K562 (cell line): ENCODE results near the gene SON. TPM values are rescaled to one million over a fixed set of nuclear protein-coding genes. Genes with fewer than 3 reads are reported as not detected.

Experiments
- ATAC-seq: fragments of 200-7000 bp; cut with Tn5 transposase; 3 replicates; pipeline ENCODE4 v1.9.1; 2020; ENCODE audit warnings: moderate library complexity
- BruUV-seq: library from RNA; stranded (reverse); fragments of 400-500 nt; replicated peaks from 2 replicates; lab custom pipeline; 2021; lab: Mats Ljungman, UMichigan
- CTCF ChIA-PET: fragments of 300-600 bp; formaldehyde crosslinking; extraction: SDS; loops from one replicate; lab custom pipeline; 2021; ENCODE audit warnings: low intra/inter-chr PET ratio; lab: Yijun Ruan, JAX
- POLR2A ChIA-PET: fragments of 300-600, 350-650 bp; sonication (Branson Sonifier 250); formaldehyde crosslinking; extraction: SDS; loops from one replicate; lab custom pipeline; 2021; ENCODE audit warnings: antibody characterized with exemption, inconsistent platforms; lab: Yijun Ruan, JAX
- DNase-seq, 4 experiments: peaks; one replicate each; pipeline versions ENCODE4 v3.0.0 to v3.0.0-alpha.2; 2011 to 2018; ENCODE audit warnings: low spot score in 3 of 4, mixed read lengths in 3 of 4; ENCODE audit errors: extremely low read depth in 1 of 4
- FAIRE-seq: peaks from 2 replicates; lab custom pipeline; 2011; peaks lifted over from hg19 to GRCh38; lab: Jason Lieb, UNC
- H2AFZ ChIP-seq: 2 replicates; pipeline ENCODE4 v1.6.0; 2011; ENCODE audit warnings: low read depth, low read length, control low read depth, inconsistent platforms
- H3K27ac ChIP-seq: fragments of 200-600 bp; 3 replicates; pipeline ENCODE4 v1.8.0; 2011; ENCODE audit warnings: low read depth, mild to moderate bottlenecking, control low read depth, inconsistent platforms, low read length, moderate library complexity, mixed read lengths; ENCODE audit errors: extremely low read depth
- H3K27me3 ChIP-seq, 2 experiments: fragments of 300-600 bp in 1 of 2; 2 replicates in 1 of 2; 3 replicates in 1 of 2; pipeline versions ENCODE4 v1.6.0 to v1.8.0; 2011; ENCODE audit warnings: inconsistent platforms in 2 of 2, low read length in 2 of 2, mild to moderate bottlenecking in 1 of 2, mixed read lengths in 1 of 2, moderate library complexity in 1 of 2; ENCODE audit not compliant: control insufficient read depth in 2 of 2, insufficient read depth in 2 of 2
- H3K36me3 ChIP-seq: fragments of 300-600 bp; 3 replicates; pipeline ENCODE4 v1.8.0; 2011; ENCODE audit warnings: mild to moderate bottlenecking, low read length, inconsistent platforms; ENCODE audit not compliant: control insufficient read depth, insufficient read depth
- H3K4me1 ChIP-seq, 2 experiments: fragments of 200-600 bp in 1 of 2; replicated peaks in 1 of 2; 2 replicates in 1 of 2; 3 replicates in 1 of 2; pipeline versions ENCODE4 v1.5.1 to v1.8.0; 2011; ENCODE audit warnings: inconsistent platforms in 2 of 2, low read length in 2 of 2, mild to moderate bottlenecking in 1 of 2, mixed read lengths in 1 of 2, moderate library complexity in 1 of 2; ENCODE audit not compliant: control insufficient read depth in 2 of 2, insufficient read depth in 2 of 2
- H3K4me2 ChIP-seq: 2 replicates; pipeline ENCODE4 v1.6.1; 2011; ENCODE audit warnings: low read length, control low read depth, inconsistent platforms, mixed read lengths; ENCODE audit not compliant: insufficient read depth
- H3K4me3 ChIP-seq: fragments of 200-600 bp; sonication (generic), shearing (Covaris generic); 2 replicates; pipeline ENCODE4 v1.5.1; 2016; ENCODE audit warnings: control low read depth, inconsistent platforms
- H3K79me2 ChIP-seq: fragments of 200-600 bp; 3 replicates; pipeline ENCODE4 v1.8.0; 2011; ENCODE audit warnings: low read length, inconsistent platforms; ENCODE audit not compliant: control insufficient read depth, insufficient read depth
- H3K9ac ChIP-seq, 2 experiments: 2 replicates each; pipeline versions ENCODE4 v1.6.0 to v1.6.1; 2011; ENCODE audit warnings: low read depth in 2 of 2, low read length in 2 of 2, control low read depth in 1 of 2, inconsistent platforms in 1 of 2, mild to moderate bottlenecking in 1 of 2, mixed read lengths in 1 of 2; ENCODE audit not compliant: insufficient read depth in 1 of 2
- H3K9me1 ChIP-seq: one replicate; pipeline ENCODE4 v1.6.0; 2011; ENCODE audit warnings: inconsistent platforms, mild to moderate bottlenecking, low read length, moderate library complexity; ENCODE audit not compliant: control insufficient read depth, insufficient read depth
- H3K9me3 ChIP-seq: replicated peaks from 2 replicates; pipeline ENCODE4 v1.5.1; 2011; ENCODE audit warnings: low read depth, low read length, inconsistent platforms; ENCODE audit not compliant: control insufficient read depth, insufficient read depth
- H4K20me1 ChIP-seq: replicated peaks from 2 replicates; pipeline ENCODE4 v1.6.1; 2011; ENCODE audit warnings: low read length, inconsistent platforms, mixed read lengths; ENCODE audit not compliant: control insufficient read depth, insufficient read depth
- FOXM1 ChIP-seq, 2 experiments: fragments of 450-650 bp in 1 of 2; sonication (generic) in 1 of 2; formaldehyde crosslinking in 1 of 2; IDR thresholded peaks; 2 replicates each; pipeline versions ENCODE4 v1.6.1 to v1.9.0; 2017 to 2022; ENCODE audit warnings: low read depth in 2 of 2, mild to moderate bottlenecking in 2 of 2, missing genetic modification reagents in 1 of 2, moderate library complexity in 1 of 2
- NBN ChIP-seq: fragments of 450-650 bp; IDR thresholded peaks from 2 replicates; pipeline ENCODE4 v1.6.1; 2016; ENCODE audit warnings: low read depth, mild to moderate bottlenecking
- NRF1 ChIP-seq, 2 experiments: fragments of 450-650 bp; IDR thresholded peaks in 1 of 2; conservative IDR thresholded peaks in 1 of 2; 2 replicates each; pipeline ENCODE4 v1.6.1; 2014; ENCODE audit warnings: mild to moderate bottlenecking in 2 of 2
- PCBP2 ChIP-seq: fragments of 200-400 bp; formaldehyde crosslinking; IDR thresholded peaks from 2 replicates; pipeline ENCODE4 v1.6.1; 2018; ENCODE audit warnings: low read length, low read depth, mild to moderate bottlenecking, moderate library complexity; ENCODE audit not compliant: poor library complexity, severe bottlenecking
- ZNF143 ChIP-seq: sonication (generic); formaldehyde crosslinking; IDR thresholded peaks from 2 replicates; pipeline ENCODE4 v1.9.0; 2022; ENCODE audit warnings: mild to moderate bottlenecking, missing genetic modification reagents
- WGBS: fragments of 100-300 bp; shearing (Covaris generic); methylation state at CpG from one replicate; pipeline ENCODE4 v1.1.6; 2016; ENCODE audit warnings: low coverage, mixed read lengths; ENCODE audit not compliant: insufficient coverage; ENCODE audit errors: missing lambda C conversion rate; 5-methylcytosine and 5-hydroxymethylcytosine counted together
- in situ Hi-C: fragments of 300-500 bp; cut with MboI; formaldehyde crosslinking; loops from 4 replicates; pipeline ENCODE4 v1.15.0; 2018; ENCODE audit warnings: inconsistent platforms, mixed read lengths
- intact Hi-C: fragments of 100-400 bp; cut with micrococcal nuclease; formaldehyde crosslinking; loops from 2 replicates; pipeline ENCODE4 v1.14.2; 2022
- polyA plus RNA-seq, 8 experiments: library from polyadenylated mRNA; depleted of rRNA in 4 of 8; stranded (reverse) in 5 of 8; unstranded in 3 of 8; fragments of >200 nt; fragmentation: Nextera tagmentation in 2 of 8; fragmentation: Illumina TruSeq in 1 of 8; extraction: Ambion mirVana in 2 of 8; extraction: Trizol in 1 of 8; gene quantifications; 2 replicates each; pipeline versions ENCODE4 v1.2.1 to v1.2.3, GENCODE V29; 2011 to 2014; ENCODE audit warnings: inconsistent platforms in 1 of 8, missing spikeins in 1 of 8
- total RNA-seq, 7 experiments: library from RNA; depleted of rRNA in 6 of 7; stranded (reverse); fragments of >200 nt in 6 of 7; fragmentation: Illumina TruSeq in 2 of 7; extraction: Trizol in 2 of 7; gene quantifications; 2 replicates each; pipeline versions ENCODE4 v1.2.1 to v1.2.3, GENCODE V29; 2011 to 2021; ENCODE audit warnings: low replicate concordance in 1 of 7

The SON gene
- total and polyA plus RNA-seq, 9 of the 15 experiments (the other 6 are each of a cell fraction or from before 2014, with no cell fraction given): 105 to 742 (median 187) TPM

DNA sequence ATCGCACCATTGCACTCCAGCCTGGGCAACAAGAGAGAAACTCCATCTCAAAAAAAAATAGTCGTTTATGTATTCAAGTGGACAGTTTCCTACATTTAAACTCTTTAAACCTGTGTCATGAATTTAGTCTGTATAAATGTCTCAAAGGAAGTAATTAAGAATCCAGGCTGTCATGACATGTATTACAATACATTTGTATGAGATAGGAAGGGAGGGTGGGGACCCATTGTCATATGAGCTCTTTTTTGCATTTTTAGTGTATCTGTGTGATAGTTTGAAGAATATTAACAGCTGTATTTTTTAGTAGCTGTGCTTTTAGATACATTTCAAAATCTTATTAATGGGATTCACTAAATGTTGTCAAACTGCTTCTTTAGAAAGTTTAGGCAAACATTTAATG lies 25.6 kb downstream of the SON start:
- no peaks in the 10 kb centered on the region for H3K27me3 ChIP-seq
- CTCF ChIA-PET: no interaction called here
- H3K4me1 ChIP-seq: no peaks in the 10 kb centered on the region
- no peak for TF ChIP-seq PCBP2
- TF ChIP-seq NRF1 (conservative IDR thresholded peaks at IDR 0.05 in 1 of 2, IDR thresholded peaks at IDR 0.05 in 1 of 2): no peak
- TF ChIP-seq ZNF143 (CRISPR knock-in tag): no peak
- TF ChIP-seq FOXM1 (IDR thresholded peaks at IDR 0.05; ENCODE audit: low read depth): no peak
- TF ChIP-seq FOXM1 (CRISPR knock-in tag; IDR thresholded peaks at IDR 0.05; ENCODE audit: low read depth): no peak
- no peak for TF ChIP-seq NBN
- DNase-seq (no peak), ATAC-seq (no peak), FAIRE-seq (no peak)
- in situ Hi-C loops: no loop called here
- BruUV-seq: no TSS peak
- POLR2A ChIA-PET: interaction anchor here (12.7 kb wide), 1 partner anchor 13 kb away, joined by 130 read pairs; no protein-coding TSS in a partner anchor
- no peak overlapping the region for H3K4me3 ChIP-seq
- no peak overlapping the region for H3K27ac ChIP-seq
- H4K20me1 ChIP-seq: no peaks in the 10 kb centered on the region
- intact Hi-C loops: no loop called here
- peaks cover 96% of the 10 kb centered on the region for H3K36me3 ChIP-seq
- no peaks in the 10 kb centered on the region for H3K9me1 ChIP-seq
- peaks cover 26% of the 10 kb centered on the region for H3K79me2 ChIP-seq
- H2AFZ ChIP-seq: no peak overlapping the region
- H3K9me3 ChIP-seq: no peaks in the 10 kb centered on the region
- WGBS: 82% methylated on average over 2 of the region's 2 CpGs
- H3K9ac ChIP-seq: no peak overlapping the region
- no peak overlapping the region for H3K4me2 ChIP-seq

DNA sequence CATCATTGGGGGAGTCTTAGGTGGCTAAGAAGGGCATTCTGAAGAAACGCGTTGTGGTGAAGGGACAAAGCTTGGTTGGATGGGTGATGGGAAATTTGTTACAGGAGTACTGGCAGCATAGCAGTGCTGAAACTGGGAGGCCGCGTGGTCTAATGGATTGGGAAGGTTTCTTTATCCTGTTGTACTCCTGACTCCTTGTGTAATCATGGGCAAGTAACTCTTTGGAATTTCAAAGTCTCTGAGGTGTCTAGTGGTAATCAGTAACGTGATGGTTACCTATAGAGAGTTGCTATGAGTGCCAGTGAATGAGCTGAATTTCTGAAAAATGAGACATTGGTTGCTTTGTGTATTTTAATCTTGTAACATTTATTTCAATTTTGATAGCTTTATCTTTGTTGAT lies 27.2 kb downstream of the SON start:
- no peak overlapping the region for H3K27ac ChIP-seq
- ChIA-PET CTCF (no interaction called here), POLR2A (interaction anchor here (0.5 to 12.7 kb wide), 6 partner anchors 8 to 57 kb away, joined by 3 to 130 read pairs (median 4); partner anchors contain the start of gene DONSON)
- H3K9me1 ChIP-seq: no peaks in the 10 kb centered on the region
- intact Hi-C loops (no loop called here), in situ Hi-C loops (no loop called here)
- ATAC-seq: no peak; the same call in 2 of the 3 replicates
- H3K36me3 ChIP-seq: peaks cover 96% of the 10 kb centered on the region
- no peaks in the 10 kb centered on the region for H3K9me3 ChIP-seq
- H3K9ac ChIP-seq: no peak overlapping the region
- no peaks in the 10 kb centered on the region for H3K27me3 ChIP-seq
- BruUV-seq: no TSS peak
- no peak overlapping the region for H3K4me2 ChIP-seq
- no peaks in the 10 kb centered on the region for H3K4me1 ChIP-seq
- no peak for FAIRE-seq
- no peak overlapping the region for H3K4me3 ChIP-seq
- DNase-seq: no peak
- WGBS: 96% methylated on average over 5 of the region's 5 CpGs
- H2AFZ ChIP-seq: no peak overlapping the region
- H3K79me2 ChIP-seq: peaks cover 18% of the 10 kb centered on the region
- no peaks in the 10 kb centered on the region for H4K20me1 ChIP-seq
